HFF-Myc (cell line): ENCODE results near the gene FYCO1.

ENCODE experiments used
- DNase-seq: peaks from one replicate; pipeline ENCODE4 v3.0.0-alpha.2; 2011; ENCODE audit warnings: low read depth; ENCODE audit errors: extremely low read depth
- H3K4me3 ChIP-seq: replicated peaks from 2 replicates; pipeline ENCODE4 v1.5.1; 2011; ENCODE audit warnings: low read depth, mild to moderate bottlenecking, control low read depth, low read length
- TF ChIP-seq, protein P1 (sequence below): IDR thresholded peaks from 2 replicates; pipeline ENCODE4 v1.5.1; 2012; ENCODE audit warnings: mild to moderate bottlenecking, low read depth, low read length, control low read depth; ENCODE audit errors: missing control alignments

The FYCO1 gene

DNA sequence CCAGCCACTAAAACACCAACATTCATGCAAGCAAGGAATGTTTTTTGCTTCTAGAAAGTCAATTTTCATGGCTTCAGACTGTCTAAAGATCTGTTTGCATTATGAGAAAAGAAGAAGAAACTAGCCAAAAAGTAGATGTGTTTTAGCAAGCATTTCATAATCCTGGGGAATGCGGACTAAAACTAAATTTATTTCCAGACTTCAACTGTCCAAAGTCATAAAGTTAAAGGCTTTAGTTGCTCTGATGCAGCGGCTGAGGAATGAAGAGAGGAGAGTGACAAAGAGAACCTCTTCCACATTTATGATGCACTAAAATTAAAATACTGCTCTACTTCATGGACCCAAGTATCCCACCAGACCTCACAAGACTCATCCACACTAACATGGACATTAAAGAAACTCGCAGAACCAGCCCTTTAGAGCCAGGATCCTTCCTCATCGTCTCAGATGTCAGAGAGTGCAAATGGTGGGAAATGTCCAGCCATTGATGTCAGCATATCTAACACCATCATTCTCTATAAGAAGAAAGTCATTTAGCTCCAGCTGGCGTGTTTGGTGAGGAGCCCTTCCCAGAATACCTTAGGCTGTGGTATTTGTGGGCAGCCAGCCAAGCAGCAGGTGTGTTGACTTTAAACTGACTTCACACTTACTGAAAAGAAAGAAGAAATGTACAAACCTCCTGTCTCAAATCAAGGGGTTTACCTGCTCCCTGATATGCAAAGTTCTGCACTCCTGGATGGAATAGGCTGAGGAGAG lies 17.4 kb downstream of the FYCO1 start:
- no peak overlapping the region for H3K4me3 ChIP-seq
- TF ChIP-seq, protein P1, sequence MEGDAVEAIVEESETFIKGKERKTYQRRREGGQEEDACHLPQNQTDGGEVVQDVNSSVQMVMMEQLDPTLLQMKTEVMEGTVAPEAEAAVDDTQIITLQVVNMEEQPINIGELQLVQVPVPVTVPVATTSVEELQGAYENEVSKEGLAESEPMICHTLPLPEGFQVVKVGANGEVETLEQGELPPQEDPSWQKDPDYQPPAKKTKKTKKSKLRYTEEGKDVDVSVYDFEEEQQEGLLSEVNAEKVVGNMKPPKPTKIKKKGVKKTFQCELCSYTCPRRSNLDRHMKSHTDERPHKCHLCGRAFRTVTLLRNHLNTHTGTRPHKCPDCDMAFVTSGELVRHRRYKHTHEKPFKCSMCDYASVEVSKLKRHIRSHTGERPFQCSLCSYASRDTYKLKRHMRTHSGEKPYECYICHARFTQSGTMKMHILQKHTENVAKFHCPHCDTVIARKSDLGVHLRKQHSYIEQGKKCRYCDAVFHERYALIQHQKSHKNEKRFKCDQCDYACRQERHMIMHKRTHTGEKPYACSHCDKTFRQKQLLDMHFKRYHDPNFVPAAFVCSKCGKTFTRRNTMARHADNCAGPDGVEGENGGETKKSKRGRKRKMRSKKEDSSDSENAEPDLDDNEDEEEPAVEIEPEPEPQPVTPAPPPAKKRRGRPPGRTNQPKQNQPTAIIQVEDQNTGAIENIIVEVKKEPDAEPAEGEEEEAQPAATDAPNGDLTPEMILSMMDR = no peak

DNA sequence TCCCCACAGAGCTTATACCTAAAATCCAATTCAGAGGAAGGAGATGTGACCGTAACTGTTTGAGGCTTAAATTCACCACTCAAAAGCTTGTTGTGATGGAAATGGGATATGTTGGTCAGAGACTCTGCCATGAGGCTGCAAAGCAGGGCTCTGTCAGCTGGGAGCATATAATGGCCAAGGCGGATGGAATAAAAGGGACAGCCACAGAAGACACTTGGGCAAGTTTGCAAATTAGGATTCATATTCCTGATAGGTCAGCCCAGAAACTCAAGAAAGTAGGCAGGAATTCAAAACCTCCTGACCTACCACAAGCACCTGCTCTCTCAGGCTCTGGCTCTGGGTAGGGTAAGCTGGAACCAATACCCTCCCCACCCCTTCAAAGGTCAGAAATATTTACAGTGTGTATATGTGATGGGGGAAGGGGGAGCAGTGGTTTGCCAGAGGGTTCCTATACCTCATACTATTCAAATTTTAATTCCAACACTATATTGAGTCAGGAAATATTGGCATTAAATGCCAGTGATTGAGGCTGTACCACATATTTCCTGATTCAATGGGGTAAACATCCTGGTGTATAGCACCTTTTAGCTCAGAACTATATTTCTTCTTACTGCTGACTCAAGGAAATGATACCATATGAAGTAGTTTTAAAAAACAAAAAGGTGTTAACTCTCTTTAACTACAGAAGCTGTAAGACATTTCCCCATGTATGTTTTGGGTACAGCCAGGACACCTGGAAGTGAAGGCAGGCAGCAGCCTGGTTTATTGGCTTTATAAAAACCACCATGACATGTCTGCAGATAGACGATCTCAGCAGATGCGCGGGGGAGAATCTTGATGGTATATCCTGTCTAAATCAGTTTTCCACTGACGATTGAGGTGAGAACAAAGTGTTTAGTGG lies 19.2 kb downstream of the FYCO1 start:
- TF ChIP-seq, protein P1 = no peak
- no peak for DNase-seq
- no peak overlapping the region for H3K4me3 ChIP-seq

More for the DNA sequence above, 17.4 kb downstream of the FYCO1 start:
- DNase-seq = no peak

DNA sequence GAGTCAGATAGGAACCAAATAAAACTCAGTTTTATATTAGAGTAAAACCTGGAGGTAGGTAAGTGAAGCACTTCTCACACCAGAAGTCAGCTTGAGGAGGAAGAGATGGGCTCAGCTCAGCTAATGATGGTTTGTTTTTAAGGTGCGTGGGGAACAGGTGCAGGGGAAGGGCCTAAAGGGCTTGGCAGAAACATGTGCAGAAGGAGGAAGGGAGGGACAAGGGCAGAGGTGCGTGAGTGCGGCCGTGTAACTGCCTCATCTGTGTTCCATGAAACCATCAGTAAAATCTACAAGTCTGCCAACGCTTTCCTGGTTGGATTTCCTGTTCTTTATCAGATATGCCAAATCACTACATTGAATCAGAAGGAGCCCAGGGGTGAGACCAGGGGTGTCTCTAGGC lies 19.9 kb downstream of the FYCO1 start:
- no peak for DNase-seq
- no peak overlapping the region for H3K4me3 ChIP-seq
- TF ChIP-seq, protein P1 = no peak

DNA sequence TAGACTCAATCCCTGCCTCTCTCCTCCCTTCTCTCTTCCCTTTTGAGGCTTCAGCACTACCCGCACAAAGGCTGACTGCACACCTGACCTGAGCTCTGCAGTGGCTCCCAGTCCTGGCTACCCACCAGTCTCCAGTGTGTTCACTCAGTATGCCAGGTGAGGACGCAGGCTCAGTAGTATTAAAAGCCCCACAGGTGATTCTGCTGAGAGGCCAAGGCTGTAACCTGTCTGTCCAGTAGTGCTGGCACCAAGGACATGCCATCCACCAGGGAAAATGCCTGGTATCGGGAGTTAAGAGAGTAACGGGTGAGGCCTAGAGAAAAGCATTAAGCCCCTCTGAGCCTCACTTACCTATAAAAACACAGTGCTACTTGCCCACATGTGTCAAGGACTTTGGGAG lies 20.9 kb downstream of the FYCO1 start:
- TF ChIP-seq, protein P1 = no peak
- no peak overlapping the region for H3K4me3 ChIP-seq
- DNase-seq = no peak

DNA sequence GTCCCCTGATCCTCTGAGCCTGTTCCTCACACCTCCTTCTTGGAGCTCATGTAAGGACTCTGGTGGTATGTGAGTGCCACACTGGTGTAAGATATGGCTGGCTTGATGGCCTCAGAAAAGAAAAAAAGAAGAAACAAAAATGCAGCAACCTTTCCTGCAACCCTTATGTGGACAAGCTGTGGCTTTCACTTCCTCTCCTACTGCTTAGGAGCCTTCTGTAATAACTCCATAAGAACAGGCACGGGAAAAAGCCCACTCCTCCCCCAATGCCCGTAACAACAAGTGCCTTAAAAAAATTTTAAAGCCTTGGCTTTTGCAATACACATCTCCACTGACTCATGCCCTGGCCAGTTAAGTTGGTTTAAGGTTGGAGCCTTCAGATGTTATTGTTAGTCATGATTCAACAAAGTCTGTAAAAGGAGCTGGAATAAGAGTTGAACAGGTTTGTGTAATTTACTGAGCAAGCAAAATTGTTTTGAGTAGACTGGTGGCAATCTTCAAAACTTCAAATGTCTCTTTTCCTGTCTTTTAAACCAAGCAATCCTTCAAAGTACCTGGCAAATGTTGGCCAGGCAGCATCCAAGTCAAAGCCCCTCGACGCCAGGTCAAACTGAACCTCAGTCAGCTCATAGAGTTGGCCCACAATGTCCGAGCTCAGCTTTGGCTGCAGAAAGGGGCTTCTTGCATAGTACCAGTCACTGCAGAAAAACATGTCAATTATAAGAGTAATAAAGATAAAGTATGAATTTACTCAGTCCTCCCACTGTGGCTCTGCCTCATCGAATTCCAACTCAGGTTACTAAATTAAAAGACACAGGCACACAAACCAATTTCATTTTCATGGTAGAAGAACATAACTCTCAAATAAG lies 22.9 kb downstream of the FYCO1 start:
- no peak for DNase-seq
- TF ChIP-seq, protein P1 = no peak
- H3K4me3 ChIP-seq = no peak overlapping the region

DNA sequence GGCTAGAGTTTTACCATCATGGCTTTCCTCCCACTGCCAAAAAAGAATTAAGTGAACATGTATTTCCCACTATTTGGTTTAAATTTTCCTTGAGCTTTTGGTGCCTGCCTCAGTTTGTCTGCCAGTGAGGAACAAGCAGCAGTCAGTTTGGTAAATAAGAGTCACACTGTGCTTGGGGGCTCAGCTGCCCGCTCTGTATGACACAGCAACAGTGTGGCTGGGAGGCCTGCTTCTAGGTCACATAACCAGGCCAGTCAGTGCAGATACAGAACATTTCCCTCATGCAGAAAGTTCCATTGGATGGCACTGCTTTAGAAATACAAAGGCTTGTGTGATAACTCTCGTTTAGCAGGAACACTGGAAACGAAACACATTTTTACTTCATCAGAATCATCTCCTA lies 25.7 kb downstream of the FYCO1 start:
- no peak for DNase-seq
- no peak overlapping the region for H3K4me3 ChIP-seq
- TF ChIP-seq, protein P1 = no peak
